GM19395 (cell line): ENCODE measurements around the gene CNPY4.
A peak's percentile ranks its signal among the peaks of the same experiment; 100 is the strongest.

Experiments used
- ATAC-seq: cut with Tn5 transposase; IDR thresholded peaks from one replicate; pipeline ENCODE4 v1.9.1; 2021; ENCODE audit warnings: mild to moderate bottlenecking, moderate library complexity; ENCODE audit not compliant: unreplicated experiment

The CNPY4 gene

GRCh38 chr7:100119072-100119969 is at the start of gene CNPY4, which contains the start of gene TAF6:
TSS of gene CNPY4 (plus strand) at chr7:100119634. CDS start at chr7:100119745, 111 bp downstream.
TSS of gene TAF6 (minus strand) at chr7:100119358. CDS start at chr7:100114209, 5,149 bp downstream.
- peak; percentile 76 for ATAC-seq

GRCh38 chr7:100069991-100070390 is 49.4 kb upstream of the CNPY4 start:
- ATAC-seq, result no peak

- ATAC-seq, result no peak
Measured at GRCh38 chr7:100071018-100071723, 48.3 kb upstream of the CNPY4 start.

GRCh38 chr7:100072462-100072861 is 47.0 kb upstream of the CNPY4 start:
- no peak for ATAC-seq

- ATAC-seq, result no peak
Measured at GRCh38 chr7:100074841-100075240, 44.6 kb upstream of the CNPY4 start.

GRCh38 chr7:100075418-100075817 is 44.0 kb upstream of the CNPY4 start:
- no peak for ATAC-seq

GRCh38 chr7:100077205-100077604 is 42.2 kb upstream of the CNPY4 start:
- ATAC-seq, result no peak

GRCh38 chr7:100079024-100079560 is 40.3 kb upstream of the CNPY4 start:
- ATAC-seq, result no peak

GRCh38 chr7:100080907-100081534 is 38.4 kb upstream of the CNPY4 start:
- peak; percentile 17 for ATAC-seq

- ATAC-seq, result peak; percentile 80
Measured at GRCh38 chr7:100081535-100082102, 37.8 kb upstream of the CNPY4 start, which contains the start of gene ZNF3. TSS of gene ZNF3 (minus strand) at chr7:100081723. CDS start at chr7:100077357, 4,366 bp downstream.

- no peak for ATAC-seq
Measured at GRCh38 chr7:100082978-100083377, 36.5 kb upstream of the CNPY4 start.

GRCh38 chr7:100085515-100085914 is 33.9 kb upstream of the CNPY4 start:
- no peak for ATAC-seq

- no peak for ATAC-seq
Measured at GRCh38 chr7:100087055-100087750, 32.2 kb upstream of the CNPY4 start.

GRCh38 chr7:100088095-100088620 is 31.3 kb upstream of the CNPY4 start:
- ATAC-seq, result no peak

GRCh38 chr7:100088621-100089457 is 30.6 kb upstream of the CNPY4 start, which contains the start of gene COPS6:
TSS of gene COPS6 (plus strand) at chr7:100088969. CDS start at chr7:100088991, 22 bp downstream.
- ATAC-seq, result peak; percentile 71

- ATAC-seq, result no peak
Measured at GRCh38 chr7:100089458-100090196, 29.8 kb upstream of the CNPY4 start.

GRCh38 chr7:100090527-100091410 is 28.7 kb upstream of the CNPY4 start:
- ATAC-seq, result no peak
